Measurements from ENCODE around the gene TXNDC16. TPM values are rescaled to one million over a fixed set of nuclear protein-coding genes. Genes with fewer than 3 reads are reported as not detected.

TXNDC16 gene
- polyA plus RNA-seq, 1 donor, result 12.7 TPM

DNA sequence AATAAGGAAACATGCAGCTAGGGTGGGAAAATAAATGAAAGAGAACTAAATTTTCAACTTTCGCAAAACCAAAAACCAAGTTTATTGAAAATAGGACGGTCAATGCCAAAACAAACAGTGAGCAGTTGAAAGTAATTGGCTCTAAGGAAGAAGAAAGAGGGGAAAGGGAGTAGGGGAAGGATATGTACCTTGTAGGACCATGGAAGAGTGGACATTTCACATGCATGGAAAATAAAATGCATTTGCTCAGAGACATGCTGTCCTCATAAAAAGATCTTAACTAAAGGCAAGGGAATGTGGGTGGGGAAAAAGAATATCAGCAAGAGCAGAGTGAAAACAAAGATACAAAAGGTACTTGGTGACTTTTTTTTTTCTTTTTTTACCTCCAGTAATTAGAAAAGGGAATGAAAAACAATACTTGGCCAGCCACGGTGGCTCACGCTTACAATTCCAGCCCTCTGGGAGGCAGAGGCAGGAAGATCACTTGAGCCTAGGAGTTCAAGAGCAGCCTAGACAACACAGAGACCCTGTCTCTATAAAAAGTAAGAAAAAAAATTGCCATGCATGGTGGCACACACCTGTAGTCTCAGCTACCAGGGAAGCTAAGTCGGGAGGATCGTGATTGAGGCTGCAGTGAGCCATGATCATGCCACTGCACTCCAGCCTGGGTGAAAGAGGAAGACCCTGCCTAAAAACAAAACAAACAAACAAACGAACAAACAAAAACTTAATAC, 6.6 kb downstream of the TXNDC16 start:
- DNase-seq, result no peak
- H3K9me3 ChIP-seq (ENCODE audit: control insufficient read depth, low read depth, low read length), result no peaks in the 10 kb centered on the region
- peaks cover 5% of the 10 kb centered on the region for H3K4me1 ChIP-seq (ENCODE audit: control insufficient read depth, insufficient read depth, low read length)
- H3K27ac ChIP-seq (ENCODE audit: low read length), result no peak overlapping the region
- H3K36me3 ChIP-seq (ENCODE audit: control insufficient read depth, insufficient read depth, low read length), result peaks cover 2% of the 10 kb centered on the region
- WGBS (ENCODE audit: insufficient coverage, low lambda C conversion rate), result 100% methylated on average over 2 of the region's 7 CpGs
- no peak overlapping the region for H3K4me3 ChIP-seq (ENCODE audit: low read length)
- H3K27me3 ChIP-seq (ENCODE audit: control insufficient read depth, insufficient read depth, low read length), result no peaks in the 10 kb centered on the region

GRCh38 chr14:52538623-52539022, 13.7 kb downstream of the TXNDC16 start:
- Histone ChIP-seq H3K4me3 (ENCODE audit: low read length) (no peak overlapping the region), H3K4me1 (ENCODE audit: control insufficient read depth, insufficient read depth, low read length) (no peaks in the 10 kb centered on the region), H3K36me3 (ENCODE audit: control insufficient read depth, insufficient read depth, low read length) (peaks cover 31% of the 10 kb centered on the region), H3K9me3 (ENCODE audit: control insufficient read depth, low read depth, low read length) (no peaks in the 10 kb centered on the region), H3K27me3 (ENCODE audit: control insufficient read depth, insufficient read depth, low read length) (no peaks in the 10 kb centered on the region), H3K27ac (ENCODE audit: low read length) (no peak overlapping the region)
- no peak for DNase-seq
- WGBS (ENCODE audit: insufficient coverage, low lambda C conversion rate), result 60% methylated on average over 1 of the region's 2 CpGs

DNA sequence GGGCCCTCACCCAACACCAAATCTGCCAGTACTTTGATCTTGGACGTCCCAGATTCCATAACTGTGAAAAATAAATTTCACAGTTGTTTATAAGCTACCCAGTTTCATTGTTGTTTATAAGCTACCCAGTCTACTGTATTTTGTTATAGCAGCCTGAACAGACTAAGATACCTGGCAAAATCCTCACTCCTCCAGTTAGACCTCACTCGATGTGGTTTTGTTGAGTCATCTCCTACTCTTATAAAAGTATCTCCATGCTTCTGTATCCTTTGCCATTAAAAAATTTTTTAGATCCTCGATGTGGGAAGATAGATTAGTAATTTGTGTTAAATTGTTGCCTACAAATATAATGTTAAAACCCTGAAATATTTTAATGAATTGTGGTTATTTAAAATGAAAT, 16.0 kb downstream of the TXNDC16 start:
- no peak overlapping the region for H3K4me3 ChIP-seq (ENCODE audit: low read length)
- H3K9me3 ChIP-seq (ENCODE audit: control insufficient read depth, low read depth, low read length), result no peaks in the 10 kb centered on the region

GRCh38 chr14:52531481-52531880, 20.8 kb downstream of the TXNDC16 start:
- no peak overlapping the region for H3K27ac ChIP-seq (ENCODE audit: low read length)
- H3K4me3 ChIP-seq (ENCODE audit: low read length), result no peak overlapping the region
- peaks cover 23% of the 10 kb centered on the region for H3K36me3 ChIP-seq (ENCODE audit: control insufficient read depth, insufficient read depth, low read length)
- no peak for DNase-seq
- H3K27me3 ChIP-seq (ENCODE audit: control insufficient read depth, insufficient read depth, low read length), result no peaks in the 10 kb centered on the region
- no peaks in the 10 kb centered on the region for H3K9me3 ChIP-seq (ENCODE audit: control insufficient read depth, low read depth, low read length)
- no peaks in the 10 kb centered on the region for H3K4me1 ChIP-seq (ENCODE audit: control insufficient read depth, insufficient read depth, low read length)

More for the DNA sequence above, 16.0 kb downstream of the TXNDC16 start:
- H3K27ac ChIP-seq (ENCODE audit: low read length), result no peak overlapping the region
- H3K36me3 ChIP-seq (ENCODE audit: control insufficient read depth, insufficient read depth, low read length), result peaks cover 33% of the 10 kb centered on the region
- WGBS (ENCODE audit: insufficient coverage, low lambda C conversion rate), result 100% methylated on average over 1 of the region's 3 CpGs
- DNase-seq, result no peak
- H3K4me1 ChIP-seq (ENCODE audit: control insufficient read depth, insufficient read depth, low read length), result no peaks in the 10 kb centered on the region
- no peaks in the 10 kb centered on the region for H3K27me3 ChIP-seq (ENCODE audit: control insufficient read depth, insufficient read depth, low read length)

GRCh38 chr14:52527052-52527451, 25.3 kb downstream of the TXNDC16 start:
- Histone ChIP-seq H3K36me3 (ENCODE audit: control insufficient read depth, insufficient read depth, low read length) (no peaks in the 10 kb centered on the region), H3K27ac (ENCODE audit: low read length) (no peak overlapping the region), H3K9me3 (ENCODE audit: control insufficient read depth, low read depth, low read length) (no peaks in the 10 kb centered on the region), H3K27me3 (ENCODE audit: control insufficient read depth, insufficient read depth, low read length) (no peaks in the 10 kb centered on the region), H3K4me1 (ENCODE audit: control insufficient read depth, insufficient read depth, low read length) (no peaks in the 10 kb centered on the region), H3K4me3 (ENCODE audit: low read length) (no peak overlapping the region)
- WGBS (ENCODE audit: insufficient coverage, low lambda C conversion rate), result 100% methylated on average over 1 of the region's 4 CpGs
- no peak for DNase-seq

GRCh38 chr14:52522581-52523345, 29.5 kb downstream of the TXNDC16 start:
- H3K27ac ChIP-seq (ENCODE audit: low read length), result no peak overlapping the region
- H3K9me3 ChIP-seq (ENCODE audit: control insufficient read depth, low read depth, low read length), result no peaks in the 10 kb centered on the region
- no peak overlapping the region for H3K4me3 ChIP-seq (ENCODE audit: low read length)
- H3K36me3 ChIP-seq (ENCODE audit: control insufficient read depth, insufficient read depth, low read length), result peaks cover 2% of the 10 kb centered on the region
- no peaks in the 10 kb centered on the region for H3K27me3 ChIP-seq (ENCODE audit: control insufficient read depth, insufficient read depth, low read length)
- H3K4me1 ChIP-seq (ENCODE audit: control insufficient read depth, insufficient read depth, low read length), result no peaks in the 10 kb centered on the region
- no peak for DNase-seq

DNA sequence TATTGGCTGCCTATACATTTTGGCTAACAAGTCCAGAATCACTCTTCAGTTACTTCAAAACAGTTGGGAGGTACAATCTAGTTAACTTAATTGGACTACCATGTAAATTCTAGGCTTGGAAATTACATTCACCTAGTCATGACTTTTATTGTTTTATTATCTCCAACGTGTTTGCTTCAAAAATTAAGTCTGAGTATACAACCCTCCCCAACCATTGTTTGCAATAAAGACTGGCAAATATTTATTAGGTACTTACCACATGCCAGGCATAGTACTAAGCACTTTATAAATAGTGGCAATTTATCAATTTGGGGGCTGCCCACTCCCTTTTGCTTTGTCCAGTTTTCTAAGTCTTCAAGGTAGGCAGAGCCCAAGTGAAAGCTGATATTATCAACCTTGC, 30.3 kb downstream of the TXNDC16 start:
- no peaks in the 10 kb centered on the region for H3K9me3 ChIP-seq (ENCODE audit: control insufficient read depth, low read depth, low read length)
- peak in 1 of 2 donors; percentile 10 for DNase-seq
- no peak overlapping the region for H3K4me3 ChIP-seq (ENCODE audit: low read length)
- WGBS (ENCODE audit: insufficient coverage, low lambda C conversion rate), result 11% methylated on average over 1 of the region's 1 CpG
- H3K36me3 ChIP-seq (ENCODE audit: control insufficient read depth, insufficient read depth, low read length), result peaks cover 2% of the 10 kb centered on the region
- no peaks in the 10 kb centered on the region for H3K4me1 ChIP-seq (ENCODE audit: control insufficient read depth, insufficient read depth, low read length)
- H3K27me3 ChIP-seq (ENCODE audit: control insufficient read depth, insufficient read depth, low read length), result no peaks in the 10 kb centered on the region
- H3K27ac ChIP-seq (ENCODE audit: low read length), result no peak overlapping the region

- H3K4me3 ChIP-seq (ENCODE audit: low read length), result no peak overlapping the region
- no CpG with 5 or more reads among the region's 4 CpGs for WGBS (ENCODE audit: insufficient coverage, low lambda C conversion rate)
Observed at GRCh38 chr14:52514046-52514811, 38.1 kb downstream of the TXNDC16 start.

GRCh38 chr14:52513249-52513648, 39.1 kb downstream of the TXNDC16 start:
- no peak for DNase-seq
- Histone ChIP-seq H3K4me1 (ENCODE audit: control insufficient read depth, insufficient read depth, low read length) (no peaks in the 10 kb centered on the region), H3K36me3 (ENCODE audit: control insufficient read depth, insufficient read depth, low read length) (no peaks in the 10 kb centered on the region), H3K9me3 (ENCODE audit: control insufficient read depth, low read depth, low read length) (no peaks in the 10 kb centered on the region), H3K4me3 (ENCODE audit: low read length) (no peak overlapping the region), H3K27me3 (ENCODE audit: control insufficient read depth, insufficient read depth, low read length) (no peaks in the 10 kb centered on the region), H3K27ac (ENCODE audit: low read length) (no peak overlapping the region)
- no CpG with 5 or more reads among the region's 1 CpG for WGBS (ENCODE audit: insufficient coverage, low lambda C conversion rate)

More at GRCh38 chr14:52514046-52514811, 38.1 kb downstream of the TXNDC16 start:
- Histone ChIP-seq H3K9me3 (ENCODE audit: control insufficient read depth, low read depth, low read length) (no peaks in the 10 kb centered on the region), H3K27ac (ENCODE audit: low read length) (no peak overlapping the region), H3K27me3 (ENCODE audit: control insufficient read depth, insufficient read depth, low read length) (no peaks in the 10 kb centered on the region), H3K4me1 (ENCODE audit: control insufficient read depth, insufficient read depth, low read length) (no peaks in the 10 kb centered on the region), H3K36me3 (ENCODE audit: control insufficient read depth, insufficient read depth, low read length) (no peaks in the 10 kb centered on the region)
- no peak for DNase-seq

- Histone ChIP-seq H3K4me3 (ENCODE audit: low read length) (no peak overlapping the region), H3K9me3 (ENCODE audit: control insufficient read depth, low read depth, low read length) (peaks cover 8% of the 10 kb centered on the region), H3K36me3 (ENCODE audit: control insufficient read depth, insufficient read depth, low read length) (peaks cover 13% of the 10 kb centered on the region), H3K27ac (ENCODE audit: low read length) (no peak overlapping the region), H3K27me3 (ENCODE audit: control insufficient read depth, insufficient read depth, low read length) (no peaks in the 10 kb centered on the region), H3K4me1 (ENCODE audit: control insufficient read depth, insufficient read depth, low read length) (no peaks in the 10 kb centered on the region)
- 100% methylated on average over 1 of the region's 1 CpG for WGBS (ENCODE audit: insufficient coverage, low lambda C conversion rate)
- no peak for DNase-seq
Observed at GRCh38 chr14:52494444-52494843, 57.9 kb downstream of the TXNDC16 start.

All from large intestine (tissue), 3 donors.